Neural cell (in vitro differentiated cells): ENCODE data around the gene TOR1AIP2. TPM values are rescaled to one million over a fixed set of nuclear protein-coding genes. Genes with fewer than 3 reads are reported as not detected.

Experiments
- H2AFZ ChIP-seq: fragments of 200-600, 300-800 bp; sonication (generic), shearing (Covaris generic); 2 replicates; pipeline ENCODE4 v1.6.0; 2014; ENCODE audit warnings: low read depth, mild to moderate bottlenecking, antibody characterized with exemption, low read length, moderate library complexity
- H3F3A ChIP-seq: fragments of 200-600 bp; shearing (Covaris generic); 2 replicates; pipeline ENCODE4 v1.6.1; 2016; ENCODE audit warnings: mild to moderate bottlenecking, moderate library complexity, mixed read lengths, antibody characterized with exemption, low read length; ENCODE audit not compliant: insufficient read depth, poor library complexity, severe bottlenecking
- H3K27ac ChIP-seq: fragments of 200-600, 300-800 bp; sonication (generic), shearing (Covaris generic); 2 replicates; pipeline ENCODE4 v1.5.1; 2014; ENCODE audit warnings: mild to moderate bottlenecking, low read length, moderate library complexity
- H3K27me3 ChIP-seq: fragments of 300-800, 200-600 bp; sonication (generic), shearing (Covaris generic); 2 replicates; pipeline ENCODE4 v1.6.0; 2014; ENCODE audit warnings: mild to moderate bottlenecking, low read depth, low read length, moderate library complexity; ENCODE audit not compliant: insufficient read depth
- H3K36me3 ChIP-seq: fragments of 300-800, 200-600 bp; sonication (generic), shearing (Covaris generic); 2 replicates; pipeline ENCODE4 v1.5.1; 2014; ENCODE audit warnings: mild to moderate bottlenecking, antibody characterized with exemption, low read length, moderate library complexity; ENCODE audit not compliant: insufficient read depth
- H3K4me2 ChIP-seq: fragments of 300-800, 200-600 bp; sonication (generic), shearing (Covaris generic); 2 replicates; pipeline ENCODE4 v1.6.0; 2014; ENCODE audit warnings: mild to moderate bottlenecking, low read length
- H3K4me3 ChIP-seq: fragments of 300-800, 200-600 bp; sonication (generic), shearing (Covaris generic); 2 replicates; pipeline ENCODE4 v1.5.1; 2014; ENCODE audit warnings: mild to moderate bottlenecking, low read length, moderate library complexity
- H3K79me2 ChIP-seq: fragments of 200-600 bp; shearing (Covaris generic); replicated peaks from 2 replicates; pipeline ENCODE4 v1.6.0; 2014; ENCODE audit warnings: mild to moderate bottlenecking, low read length, moderate library complexity; ENCODE audit not compliant: insufficient read depth
- H3K9ac ChIP-seq: fragments of 300-800, 200-600 bp; sonication (generic), shearing (Covaris generic); 2 replicates; pipeline ENCODE4 v1.6.1; 2016; ENCODE audit warnings: mild to moderate bottlenecking, low read length, mixed read lengths
- H3K9me2 ChIP-seq: fragments of 200-600 bp; shearing (Covaris generic); 2 replicates; pipeline ENCODE4 v1.6.1; 2016; ENCODE audit warnings: mild to moderate bottlenecking, low read length, mixed read lengths; ENCODE audit not compliant: insufficient read depth
- H3K9me3 ChIP-seq: fragments of 200-600, 300-800 bp; sonication (generic), shearing (Covaris generic); 2 replicates; pipeline ENCODE4 v1.6.1; 2016; ENCODE audit warnings: mild to moderate bottlenecking, mixed run types, low read length, moderate library complexity, mixed read lengths
- H4K20me1 ChIP-seq: fragments of 200-600 bp; shearing (Covaris generic); 2 replicates; pipeline ENCODE4 v1.6.1; 2016; ENCODE audit warnings: mild to moderate bottlenecking, mixed run types; ENCODE audit not compliant: insufficient read depth
- EP300 ChIP-seq: fragments of 450-650 bp; conservative IDR thresholded peaks from 2 replicates; pipeline ENCODE4 v1.6.1; 2014; ENCODE audit warnings: antibody characterized with exemption, mild to moderate bottlenecking, moderate library complexity; ENCODE audit not compliant: poor library complexity, severe bottlenecking
- EZH2 ChIP-seq: fragments of 200-600, 300-800 bp; shearing (Covaris generic), sonication (generic); IDR thresholded peaks from 2 replicates; pipeline ENCODE4 v1.6.1; 2014; ENCODE audit warnings: antibody characterized with exemption, low read length, borderline replicate concordance, mild to moderate bottlenecking; ENCODE audit not compliant: insufficient read depth, poor library complexity, severe bottlenecking
- MXI1 ChIP-seq: fragments of 450-650 bp; conservative IDR thresholded peaks from 2 replicates; pipeline ENCODE4 v1.6.1; 2014; ENCODE audit warnings: antibody characterized with exemption, mild to moderate bottlenecking; ENCODE audit not compliant: poor library complexity, severe bottlenecking
- POLR2AphosphoS5 ChIP-seq: IDR thresholded peaks from 2 replicates; pipeline ENCODE4 v1.6.1; 2012
- RAD21 ChIP-seq: fragments of 450-650 bp; conservative IDR thresholded peaks from 2 replicates; pipeline ENCODE4 v1.6.1; 2014; ENCODE audit warnings: antibody characterized with exemption, mild to moderate bottlenecking, moderate library complexity
- REST ChIP-seq: IDR thresholded peaks from 2 replicates; pipeline ENCODE4 v1.6.1; 2012; ENCODE audit warnings: borderline replicate concordance
- SMC3 ChIP-seq: fragments of 450-650 bp; conservative IDR thresholded peaks from 2 replicates; pipeline ENCODE4 v1.6.1; 2014; ENCODE audit warnings: antibody characterized with exemption, mild to moderate bottlenecking, moderate library complexity; ENCODE audit not compliant: poor library complexity
- TAF1 ChIP-seq: IDR thresholded peaks from 2 replicates; pipeline ENCODE4 v1.6.1; 2012; ENCODE audit warnings: low read depth
- polyA plus RNA-seq: library from polyadenylated mRNA; depleted of rRNA; stranded (reverse); fragments of >200 nt; gene quantifications from 2 replicates; pipeline ENCODE4 v1.2.3, GENCODE V29; 2014
- TF ChIP-seq, protein P1 (sequence below): fragments of 450-650 bp; IDR thresholded peaks from 2 replicates; pipeline ENCODE4 v1.5.1; 2014; ENCODE audit warnings: antibody characterized with exemption, mild to moderate bottlenecking, moderate library complexity; ENCODE audit not compliant: poor library complexity, severe bottlenecking

TOR1AIP2 gene
- polyA plus RNA-seq, 1 donor from 2014 or later = 44.7 TPM

DNA sequence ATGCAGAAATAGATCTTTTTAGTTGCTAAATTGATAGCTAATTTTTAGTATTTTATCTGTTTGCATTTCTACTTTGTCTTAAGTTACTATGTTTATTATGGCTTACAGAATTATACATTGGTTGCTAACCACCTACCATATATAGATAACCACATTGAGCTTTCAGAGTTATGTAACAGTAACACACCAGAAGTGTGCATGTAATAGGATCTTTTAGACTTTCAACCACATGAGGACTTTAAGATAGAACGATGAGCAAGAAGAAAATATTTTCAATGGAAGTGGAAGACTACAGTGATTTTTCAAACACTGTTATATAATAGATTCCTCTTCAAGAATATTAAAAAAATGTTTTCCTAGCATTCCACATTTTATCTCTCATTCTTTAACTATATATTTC is 33.3 kb upstream of the TOR1AIP2 start:
- Histone ChIP-seq H3K27ac (no peak overlapping the region), H3K36me3 (no peaks in the 10 kb centered on the region), H3K27me3 (no peaks in the 10 kb centered on the region), H3K9ac (no peak overlapping the region), H3F3A (no peaks in the 10 kb centered on the region), H2AFZ (no peak overlapping the region), H3K79me2 (no peaks in the 10 kb centered on the region), H4K20me1 (no peaks in the 10 kb centered on the region), H3K4me3 (no peak overlapping the region), H3K4me2 (no peak overlapping the region), H3K9me3 (no peaks in the 10 kb centered on the region), H3K9me2 (no peaks in the 10 kb centered on the region)
- TF ChIP-seq RAD21 = no peak
- no peak for TF ChIP-seq MXI1
- TF ChIP-seq TAF1 = no peak
- no peak for TF ChIP-seq REST
- TF ChIP-seq EP300 = no peak
- TF ChIP-seq POLR2AphosphoS5 = no peak
- no peak for TF ChIP-seq EZH2
- TF ChIP-seq SMC3 = no peak

DNA sequence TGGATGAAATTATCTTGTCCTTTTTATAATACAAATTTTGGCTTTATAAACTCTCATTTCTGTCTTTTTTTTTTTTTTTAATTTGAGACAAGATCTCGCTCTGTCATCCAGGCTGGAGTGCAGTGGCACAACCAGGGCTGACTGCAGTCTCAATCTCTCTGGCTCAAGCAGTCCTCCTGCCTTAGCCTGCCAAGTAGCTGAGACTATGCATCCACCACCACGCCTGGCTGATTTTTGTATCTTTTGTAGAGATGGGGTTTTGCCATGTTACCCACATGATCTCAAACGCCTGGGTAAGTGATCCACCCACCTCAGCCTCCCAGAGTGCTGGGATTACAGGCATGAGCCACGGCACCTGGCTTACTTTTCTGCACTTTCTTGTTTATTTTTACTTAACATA is 12.0 kb upstream of the TOR1AIP2 start:
- Histone ChIP-seq H3K4me3 (no peak overlapping the region), H3K27me3 (no peaks in the 10 kb centered on the region), H3K9me3 (no peaks in the 10 kb centered on the region), H3K36me3 (no peaks in the 10 kb centered on the region), H3K9ac (no peak overlapping the region), H4K20me1 (no peaks in the 10 kb centered on the region), H3F3A (no peaks in the 10 kb centered on the region), H3K9me2 (no peaks in the 10 kb centered on the region), H3K79me2 (peaks cover 4% of the 10 kb centered on the region), H3K4me2 (no peak overlapping the region), H3K27ac (no peak overlapping the region), H2AFZ (no peak overlapping the region)
- TF ChIP-seq MXI1 (no peak), TAF1 (no peak), RAD21 (no peak), EZH2 (no peak), SMC3 (no peak), REST (no peak), POLR2AphosphoS5 (no peak), EP300 (no peak)
- TF ChIP-seq, protein P1, sequence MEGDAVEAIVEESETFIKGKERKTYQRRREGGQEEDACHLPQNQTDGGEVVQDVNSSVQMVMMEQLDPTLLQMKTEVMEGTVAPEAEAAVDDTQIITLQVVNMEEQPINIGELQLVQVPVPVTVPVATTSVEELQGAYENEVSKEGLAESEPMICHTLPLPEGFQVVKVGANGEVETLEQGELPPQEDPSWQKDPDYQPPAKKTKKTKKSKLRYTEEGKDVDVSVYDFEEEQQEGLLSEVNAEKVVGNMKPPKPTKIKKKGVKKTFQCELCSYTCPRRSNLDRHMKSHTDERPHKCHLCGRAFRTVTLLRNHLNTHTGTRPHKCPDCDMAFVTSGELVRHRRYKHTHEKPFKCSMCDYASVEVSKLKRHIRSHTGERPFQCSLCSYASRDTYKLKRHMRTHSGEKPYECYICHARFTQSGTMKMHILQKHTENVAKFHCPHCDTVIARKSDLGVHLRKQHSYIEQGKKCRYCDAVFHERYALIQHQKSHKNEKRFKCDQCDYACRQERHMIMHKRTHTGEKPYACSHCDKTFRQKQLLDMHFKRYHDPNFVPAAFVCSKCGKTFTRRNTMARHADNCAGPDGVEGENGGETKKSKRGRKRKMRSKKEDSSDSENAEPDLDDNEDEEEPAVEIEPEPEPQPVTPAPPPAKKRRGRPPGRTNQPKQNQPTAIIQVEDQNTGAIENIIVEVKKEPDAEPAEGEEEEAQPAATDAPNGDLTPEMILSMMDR = no peak
